HUDEP-2 (cell line): ENCODE measurements around the gene EML2.
"Not testable (repeated sequence)": the region's sequence is repeated elsewhere in the genome, so short reads cannot be mapped to it uniquely, and the experiment has no call there.

ENCODE experiments used
- DNase-seq, 76 experiments: peaks; one replicate each; lab custom pipeline; 2025; ENCODE audit not compliant: unreplicated experiment in 76 of 76; lab: John Stamatoyannopoulos, UW

The EML2 gene

DNA sequence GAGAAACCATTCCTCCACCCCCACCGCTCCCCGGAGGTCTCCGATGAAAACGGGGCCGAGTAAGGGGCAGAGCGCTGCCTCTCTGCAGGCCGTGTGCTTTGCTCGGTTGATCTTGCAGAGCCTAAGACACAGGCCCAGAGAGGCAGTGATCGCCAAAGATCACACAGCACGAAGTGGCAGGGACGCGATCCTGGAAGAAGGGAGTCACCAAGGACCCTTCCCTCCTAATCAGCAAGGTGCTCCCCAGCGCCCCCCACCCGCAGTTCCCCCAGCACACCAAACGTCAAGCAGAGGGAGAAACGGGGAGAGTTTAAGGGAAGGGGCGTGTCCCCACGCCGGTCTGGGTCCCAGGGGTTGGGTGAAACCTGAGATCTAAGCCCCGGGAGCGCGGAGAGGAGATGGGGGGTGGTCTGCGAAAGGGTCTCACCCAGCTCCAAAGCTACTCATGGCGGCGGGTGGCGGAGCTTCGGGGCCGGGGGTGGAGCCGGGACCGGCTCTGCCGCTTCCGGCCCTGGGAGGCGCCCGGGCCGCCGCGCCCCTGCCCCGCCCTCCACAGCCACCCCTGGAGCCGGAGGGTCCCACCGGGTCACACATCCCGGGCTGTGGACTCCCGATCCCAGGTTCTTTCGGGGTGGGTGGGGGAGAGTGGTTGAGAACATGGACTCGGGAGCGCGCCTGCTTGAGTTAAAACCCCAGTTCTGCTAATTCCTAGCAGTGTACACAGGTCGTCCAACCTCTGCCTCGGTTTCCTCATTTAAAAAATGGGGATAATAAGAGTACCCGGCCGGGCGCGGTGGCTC, at the start of gene EML2:
EML2 (minus strand) TSS at position 468 of the 800 bp plus-strand sequence; CDS start at position 447, 21 bp downstream.
- peak in 38 of 76 experiments; percentile 13 to 57 (median 34) for DNase-seq

GRCh38 chr19:45687599-45687998, 48.4 kb upstream of the EML2 start:
- DNase-seq, result no peak

GRCh38 chr19:45685045-45685444, 45.8 kb upstream of the EML2 start:
- DNase-seq, result not testable (repeated sequence)

GRCh38 chr19:45682908-45683307, 43.7 kb upstream of the EML2 start:
- no peak for DNase-seq

GRCh38 chr19:45682117-45682516, 42.9 kb upstream of the EML2 start:
- no peak for DNase-seq

GRCh38 chr19:45681391-45682015, 42.3 kb upstream of the EML2 start:
- DNase-seq, result peak in 74 of 76 experiments; percentile 42 to 94 (median 82)

GRCh38 chr19:45677351-45678230, 38.4 kb upstream of the EML2 start:
- DNase-seq, result peak in 72 of 76 experiments; percentile 24 to 98 (median 85)

- DNase-seq, result peak in 10 of 76 experiments; percentile 8 to 56 (median 31)
These were observed 37.7 kb upstream of the EML2 start for GRCh38 chr19:45676851-45677263.

DNA sequence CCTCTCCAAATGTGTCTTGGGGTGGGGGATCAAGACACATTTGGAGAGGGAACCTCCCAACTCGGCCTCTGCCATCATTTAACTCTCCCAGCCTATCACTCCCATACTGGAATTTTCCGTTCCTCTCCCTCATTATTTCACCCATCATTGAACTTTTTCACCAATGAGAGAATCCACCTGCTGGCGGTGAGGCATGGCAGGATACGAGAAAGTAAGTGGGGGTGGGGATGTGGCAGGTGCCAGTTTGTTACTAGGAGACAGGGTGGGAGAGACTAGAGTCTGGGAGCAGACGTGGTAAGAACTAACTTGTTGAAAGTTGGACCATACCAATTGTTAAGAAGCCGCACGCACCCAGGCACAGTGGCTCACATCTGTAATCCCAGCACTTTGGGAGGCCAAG, 35.7 kb upstream of the EML2 start:
- no peak for DNase-seq

DNA sequence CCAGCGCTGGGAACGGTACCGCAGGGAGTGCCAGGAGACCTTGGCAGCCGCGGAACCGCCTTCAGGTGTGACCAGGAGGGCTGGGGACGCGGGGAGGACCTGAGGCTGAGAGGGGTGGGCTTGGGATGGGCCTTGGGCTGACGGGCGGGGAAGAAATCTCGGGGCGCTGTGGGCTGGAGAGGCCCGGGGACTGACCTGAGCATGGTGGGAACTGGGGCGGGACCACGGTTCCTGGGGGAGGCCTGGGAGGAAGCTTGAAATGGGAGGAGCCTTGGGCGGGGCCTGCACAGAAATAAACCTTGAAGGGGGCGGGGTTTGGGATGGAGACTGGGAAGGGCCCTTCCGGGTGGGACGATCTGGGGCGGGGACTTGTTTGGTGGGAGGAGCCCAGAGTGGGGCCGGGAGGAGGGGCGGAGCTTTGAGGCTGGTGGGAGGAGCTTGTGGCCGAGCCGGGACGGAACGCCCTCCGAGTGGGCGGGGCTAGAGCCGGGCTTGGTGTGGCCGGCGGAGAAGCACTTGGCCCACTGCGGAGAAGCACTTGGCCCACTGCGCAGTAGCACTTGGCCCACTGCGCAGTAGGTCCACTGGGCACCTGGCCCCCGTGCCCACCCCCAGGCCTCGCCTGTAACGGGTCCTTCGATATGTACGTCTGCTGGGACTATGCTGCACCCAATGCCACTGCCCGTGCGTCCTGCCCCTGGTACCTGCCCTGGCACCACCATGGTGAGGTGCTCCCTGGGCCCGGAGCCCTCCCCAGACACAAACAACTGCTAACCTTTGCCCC, 31.7 kb upstream of the EML2 start:
- peak in 75 of 76 experiments; percentile 37 to 99 (median 90) for DNase-seq

- peak in 9 of 76 experiments; percentile 17 to 64 (median 42) for DNase-seq
These were observed 29.2 kb upstream of the EML2 start for GRCh38 chr19:45668342-45668871.

DNA sequence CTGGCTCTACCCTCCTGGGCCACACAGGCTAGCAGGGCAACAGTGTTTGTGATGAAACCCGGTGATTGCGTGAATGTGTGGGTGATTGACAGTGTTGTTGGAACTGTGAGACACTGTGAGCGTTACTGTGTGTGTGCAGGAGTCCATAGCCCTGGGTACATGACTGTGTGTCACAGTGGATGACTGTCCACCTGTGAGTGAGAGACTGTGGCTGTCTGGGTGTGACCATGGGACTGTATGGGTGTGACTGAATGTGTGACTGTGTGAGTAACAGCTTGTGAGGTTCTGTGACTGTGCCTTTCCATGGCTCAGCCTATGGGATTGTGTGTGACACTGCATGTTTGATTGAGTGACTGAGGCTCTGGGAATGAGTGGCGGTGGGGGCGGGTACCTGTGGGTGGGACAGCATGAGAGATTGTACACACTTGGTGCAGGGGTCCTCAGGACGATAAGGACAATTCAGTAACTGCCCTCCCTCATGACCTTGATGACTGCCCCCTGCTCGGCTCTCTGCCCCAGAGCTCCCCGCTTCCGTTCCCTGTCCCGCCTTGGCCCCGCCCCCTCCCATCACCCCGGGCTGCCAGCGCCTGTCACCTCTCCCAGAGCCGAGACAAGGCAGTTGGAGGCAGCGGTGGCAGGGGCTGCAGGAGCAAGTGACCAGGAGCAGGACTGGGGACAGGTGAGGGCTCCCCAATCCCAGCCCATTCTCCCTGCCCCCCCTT, 28.6 kb upstream of the EML2 start, which contains the start of gene GIPR:
GIPR (plus strand) TSS at position 602 of the 722 bp plus-strand sequence. CDS start 1,300 bp downstream, outside the sequence.
- peak in 55 of 76 experiments; percentile 8 to 86 (median 54) for DNase-seq

GRCh38 chr19:45664575-45664974, 25.4 kb upstream of the EML2 start:
- no peak for DNase-seq

DNA sequence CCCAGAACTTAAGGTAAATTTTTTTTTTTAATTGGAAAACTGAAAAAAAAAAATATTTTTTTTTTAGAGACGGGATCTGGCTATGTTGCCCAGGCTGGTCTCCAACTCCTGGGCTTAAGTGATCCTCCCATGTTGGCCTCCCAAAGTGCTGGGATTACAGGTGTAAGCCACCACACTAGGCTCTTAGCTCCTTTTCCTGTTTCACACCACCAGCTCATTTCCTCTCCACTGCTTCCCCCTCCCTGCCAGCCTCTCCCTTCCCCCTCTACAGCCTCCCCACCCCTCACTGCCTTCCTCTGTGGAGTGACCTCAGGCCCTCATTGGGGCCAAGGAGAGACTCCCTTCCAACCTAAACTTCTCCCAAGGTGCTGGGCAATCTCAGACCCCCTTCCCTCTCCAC, 24.6 kb upstream of the EML2 start:
- no peak for DNase-seq

DNA sequence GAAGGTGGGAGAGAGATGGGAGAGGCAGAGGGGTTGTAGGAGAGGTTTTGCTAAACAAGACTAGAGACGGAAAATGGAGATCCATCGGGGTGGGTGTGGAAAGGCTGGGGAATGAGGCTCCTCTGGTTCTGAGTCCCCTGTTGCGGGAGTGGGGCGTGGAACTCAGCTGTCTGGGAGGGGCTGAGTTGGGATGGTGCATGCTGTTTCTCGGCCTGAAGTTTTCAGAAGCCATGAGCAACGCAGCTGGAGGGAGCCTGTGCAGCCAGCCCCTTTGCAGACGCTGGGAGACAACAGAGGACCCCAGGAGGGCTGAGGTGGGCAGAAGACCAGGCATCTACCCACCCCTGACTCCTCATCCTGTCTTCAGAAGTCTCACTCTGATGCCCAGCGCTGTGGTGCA, 21.4 kb upstream of the EML2 start:
- DNase-seq, result no peak

GRCh38 chr19:45659096-45659729, 20.0 kb upstream of the EML2 start:
- no peak for DNase-seq

- DNase-seq, result no peak
These were observed 18.4 kb upstream of the EML2 start for GRCh38 chr19:45657520-45658167.

DNA sequence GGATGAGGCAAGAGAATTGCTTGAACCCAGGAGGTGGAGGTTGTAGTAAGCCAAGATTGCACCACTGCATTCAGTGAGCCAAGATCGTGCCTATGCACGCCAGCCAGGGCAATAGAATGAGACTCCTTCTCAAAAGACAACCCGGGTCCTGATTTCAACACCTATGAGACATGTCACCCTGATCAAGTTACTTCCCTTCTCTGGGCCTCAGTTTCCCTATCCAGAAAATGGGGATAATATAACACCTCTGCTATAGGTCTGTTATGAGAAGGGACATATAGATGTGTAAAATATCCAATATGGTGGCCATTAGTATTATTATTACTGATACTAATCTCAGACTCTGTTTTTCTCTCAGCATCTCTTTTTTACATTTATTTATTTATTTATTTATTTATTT, 15.9 kb upstream of the EML2 start:
- no peak for DNase-seq
